ENCODE measurements around the gene PAIP2. TPM values are rescaled to one million over a fixed set of nuclear protein-coding genes. Genes with fewer than 3 reads are reported as not detected.

Gene PAIP2
- total RNA-seq, 1 donor from 2014 or later = 70.0 TPM

DNA sequence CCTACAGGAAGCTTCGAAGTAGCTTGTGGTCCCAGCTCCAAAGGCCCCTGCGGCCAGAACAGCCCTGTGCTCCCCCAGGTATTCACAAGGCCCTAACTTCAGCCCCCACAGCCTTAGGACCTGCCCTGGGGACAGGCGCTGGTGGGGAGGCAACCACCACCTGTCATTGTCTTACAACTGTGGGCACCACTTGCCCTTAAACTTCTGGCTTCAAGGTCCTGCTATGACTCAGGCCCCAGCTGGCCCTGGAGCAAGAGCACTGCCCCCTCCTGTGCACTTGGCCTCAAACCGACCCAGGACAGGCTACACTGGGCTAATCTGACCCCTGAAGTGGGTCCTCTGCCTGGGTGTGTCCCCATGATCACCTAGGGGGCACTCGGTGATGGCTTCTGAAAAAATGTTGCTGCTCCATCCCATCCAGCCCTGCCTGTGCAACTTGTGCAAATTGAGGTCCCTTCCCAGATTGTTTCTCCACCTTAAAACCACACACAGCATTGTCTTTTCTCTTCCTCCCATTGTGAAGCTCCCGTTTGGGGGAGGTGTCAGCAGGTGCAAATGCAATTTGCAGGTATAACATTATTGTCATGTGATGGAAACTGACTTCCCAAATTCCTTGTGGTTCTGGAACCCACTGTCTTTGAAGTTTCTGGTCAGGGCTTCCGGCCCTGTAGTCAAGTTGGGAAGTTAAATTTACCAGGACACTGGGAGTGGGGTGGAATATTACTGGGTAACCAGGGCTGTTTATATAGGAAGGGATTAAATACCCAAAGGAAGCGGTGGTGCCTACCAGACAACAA is 54.4 kb downstream of the PAIP2 start:
- no peak overlapping the region for H3K27ac ChIP-seq
- H3K27me3 ChIP-seq = peaks cover 19% of the 10 kb centered on the region

DNA sequence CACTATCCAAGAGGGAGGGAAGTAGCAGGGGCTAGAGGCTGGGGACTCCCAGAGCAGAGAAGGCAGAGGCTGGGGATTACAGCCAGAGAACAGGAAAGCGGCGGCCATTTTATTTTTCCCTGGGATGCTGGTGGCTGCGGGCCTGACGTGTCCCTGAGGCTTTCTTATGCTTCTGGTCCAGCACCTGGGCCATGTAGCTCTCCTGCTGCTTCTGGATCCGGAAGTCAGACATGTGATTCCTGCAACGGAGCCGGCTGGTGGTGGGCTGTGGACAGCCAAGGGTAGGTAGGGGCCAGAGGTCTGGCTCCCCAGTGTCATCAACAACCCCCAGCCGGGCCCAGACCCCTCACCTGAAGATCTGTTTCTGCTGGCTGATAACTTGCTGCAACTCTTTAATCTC is 55.0 kb downstream of the PAIP2 start:
- DNase-seq (no peak), ATAC-seq (no peak)
- no peak overlapping the region for H3K4me3 ChIP-seq
- peaks cover 18% of the 10 kb centered on the region for H3K4me1 ChIP-seq
- TF ChIP-seq, protein P1, sequence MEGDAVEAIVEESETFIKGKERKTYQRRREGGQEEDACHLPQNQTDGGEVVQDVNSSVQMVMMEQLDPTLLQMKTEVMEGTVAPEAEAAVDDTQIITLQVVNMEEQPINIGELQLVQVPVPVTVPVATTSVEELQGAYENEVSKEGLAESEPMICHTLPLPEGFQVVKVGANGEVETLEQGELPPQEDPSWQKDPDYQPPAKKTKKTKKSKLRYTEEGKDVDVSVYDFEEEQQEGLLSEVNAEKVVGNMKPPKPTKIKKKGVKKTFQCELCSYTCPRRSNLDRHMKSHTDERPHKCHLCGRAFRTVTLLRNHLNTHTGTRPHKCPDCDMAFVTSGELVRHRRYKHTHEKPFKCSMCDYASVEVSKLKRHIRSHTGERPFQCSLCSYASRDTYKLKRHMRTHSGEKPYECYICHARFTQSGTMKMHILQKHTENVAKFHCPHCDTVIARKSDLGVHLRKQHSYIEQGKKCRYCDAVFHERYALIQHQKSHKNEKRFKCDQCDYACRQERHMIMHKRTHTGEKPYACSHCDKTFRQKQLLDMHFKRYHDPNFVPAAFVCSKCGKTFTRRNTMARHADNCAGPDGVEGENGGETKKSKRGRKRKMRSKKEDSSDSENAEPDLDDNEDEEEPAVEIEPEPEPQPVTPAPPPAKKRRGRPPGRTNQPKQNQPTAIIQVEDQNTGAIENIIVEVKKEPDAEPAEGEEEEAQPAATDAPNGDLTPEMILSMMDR (IDR thresholded peaks at IDR 0.05) = no peak
- no peaks in the 10 kb centered on the region for H3K36me3 ChIP-seq
- H3K27ac ChIP-seq = no peak overlapping the region
- peaks cover 19% of the 10 kb centered on the region for H3K27me3 ChIP-seq
- intact Hi-C loops (cut with DNase I) = no loop called here
- H3K9me3 ChIP-seq = no peaks in the 10 kb centered on the region

More for the DNA sequence above, 54.4 kb downstream of the PAIP2 start:
- no peaks in the 10 kb centered on the region for H3K36me3 ChIP-seq
- DNase-seq = no peak
- TF ChIP-seq, protein P1 (IDR thresholded peaks at IDR 0.05) = no peak
- no peak overlapping the region for H3K4me3 ChIP-seq
- intact Hi-C loops (cut with DNase I) = no loop called here
- ATAC-seq = no peak
- H3K4me1 ChIP-seq = peaks cover 18% of the 10 kb centered on the region
- no peaks in the 10 kb centered on the region for H3K9me3 ChIP-seq

DNA sequence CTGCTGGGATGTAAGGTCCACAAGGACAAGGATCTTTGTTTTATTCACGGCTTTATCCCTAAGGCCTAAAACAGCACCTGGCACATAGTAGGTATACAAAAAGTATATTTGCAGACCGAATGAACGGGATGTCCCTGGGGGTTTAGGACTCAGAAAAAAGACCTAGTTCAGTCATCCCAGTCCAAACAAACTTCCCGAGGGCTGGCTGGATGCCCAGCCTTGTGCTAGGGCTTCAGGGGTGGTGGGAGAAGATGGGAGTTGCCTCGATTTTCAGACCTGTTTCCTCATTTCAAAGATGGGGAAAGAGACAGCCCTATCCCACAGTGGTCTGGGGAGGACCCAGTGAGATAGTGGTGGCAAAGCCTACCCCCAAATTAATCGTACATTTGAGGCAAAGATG is 56.3 kb downstream of the PAIP2 start:
- H3K9me3 ChIP-seq = no peaks in the 10 kb centered on the region
- TF ChIP-seq, protein P1 (IDR thresholded peaks at IDR 0.05) = no peak
- ATAC-seq = no peak
- no peak overlapping the region for H3K27ac ChIP-seq
- DNase-seq = no peak
- H3K36me3 ChIP-seq = no peaks in the 10 kb centered on the region
- peaks cover 17% of the 10 kb centered on the region for H3K4me1 ChIP-seq
- peaks cover 19% of the 10 kb centered on the region for H3K27me3 ChIP-seq
- H3K4me3 ChIP-seq = no peak overlapping the region
- intact Hi-C loops (cut with DNase I) = no loop called here

DNA sequence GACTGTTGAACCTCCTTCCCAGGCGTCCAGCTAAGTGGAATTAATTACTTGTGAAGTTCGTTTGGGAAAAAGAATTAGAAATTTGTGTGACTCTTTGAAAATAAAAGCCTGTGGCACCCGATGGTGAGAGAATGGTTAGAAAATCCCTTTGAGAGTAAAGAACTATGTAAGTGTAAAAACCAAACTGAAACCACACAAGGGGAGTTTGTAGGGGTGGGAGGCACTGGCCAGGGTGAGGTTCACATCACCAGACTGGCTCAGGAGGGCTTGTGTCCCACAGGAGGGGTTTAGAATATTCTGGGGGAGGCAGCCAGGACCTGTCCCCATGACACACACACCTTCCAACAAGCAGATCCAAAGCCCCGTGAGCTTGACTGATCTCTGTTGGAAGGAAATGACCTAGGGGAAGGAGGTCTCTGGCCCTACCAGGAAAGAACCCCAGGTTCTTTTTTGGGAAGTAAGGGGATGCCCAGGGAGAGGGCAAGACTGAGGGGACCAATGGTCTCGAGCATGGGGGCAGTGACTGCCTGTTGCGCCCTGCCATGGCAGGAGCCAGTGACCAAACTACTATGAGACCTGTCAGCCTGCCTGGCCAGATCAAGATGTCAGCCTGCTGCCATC is 58.0 kb downstream of the PAIP2 start:
- H3K9me3 ChIP-seq = no peaks in the 10 kb centered on the region
- TF ChIP-seq, protein P1 (IDR thresholded peaks at IDR 0.05) = no peak
- H3K4me3 ChIP-seq = no peak overlapping the region
- H3K4me1 ChIP-seq = peaks cover 4% of the 10 kb centered on the region
- DNase-seq (no peak), ATAC-seq (no peak)
- H3K36me3 ChIP-seq = no peaks in the 10 kb centered on the region
- no peak overlapping the region for H3K27ac ChIP-seq
- H3K27me3 ChIP-seq = peaks cover 6% of the 10 kb centered on the region
- intact Hi-C loops (cut with DNase I) = no loop called here

DNA sequence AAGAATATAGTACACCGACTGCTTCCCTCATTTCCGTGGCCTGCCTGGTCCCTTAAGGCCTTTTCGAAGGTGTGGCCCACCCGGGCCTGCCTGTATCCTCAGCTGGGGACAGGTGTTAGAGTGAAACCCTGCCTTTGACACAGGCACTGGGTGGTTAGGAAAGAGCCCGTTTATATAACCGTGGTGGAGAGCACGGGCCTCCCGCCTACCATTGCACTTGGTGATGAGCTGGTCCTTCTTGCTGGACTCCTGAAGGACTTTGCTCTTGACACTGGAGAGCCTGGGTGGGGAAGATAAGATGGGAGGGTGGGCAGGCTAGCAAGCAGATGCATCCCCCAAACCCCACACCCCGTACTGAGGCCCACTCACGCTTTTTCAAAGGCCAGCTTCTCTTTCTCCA is 59.9 kb downstream of the PAIP2 start:
- H3K27ac ChIP-seq = no peak overlapping the region
- ATAC-seq = no peak

More for the DNA sequence above, 59.9 kb downstream of the PAIP2 start:
- Histone ChIP-seq H3K4me1 (peaks cover 6% of the 10 kb centered on the region), H3K9me3 (no peaks in the 10 kb centered on the region), H3K27me3 (no peaks in the 10 kb centered on the region), H3K36me3 (no peaks in the 10 kb centered on the region), H3K4me3 (no peak overlapping the region)
- intact Hi-C loops (cut with DNase I) = no loop called here
- TF ChIP-seq, protein P1 (IDR thresholded peaks at IDR 0.05) = no peak
- no peak for DNase-seq

Data from upper lobe of right lung (tissue), 1 donor.